ENCODE results near the gene IKBKG.
"Not testable (repeated sequence)": the region's sequence is repeated elsewhere in the genome, so short reads cannot be mapped to it uniquely, and the experiment has no call there.

The IKBKG gene

GRCh38 chrX:154558896-154559295 lies 11.5 kb downstream of the IKBKG start:
- DNase-seq (ENCODE audit: low spot score) = not testable (repeated sequence)

GRCh38 chrX:154560326-154560725 lies 12.9 kb downstream of the IKBKG start:
- DNase-seq (ENCODE audit: low spot score) = not testable (repeated sequence)

- DNase-seq (ENCODE audit: low spot score) = not testable (repeated sequence)
Measured at GRCh38 chrX:154562295-154562694, 14.9 kb downstream of the IKBKG start.

- DNase-seq (ENCODE audit: low spot score) = not testable (repeated sequence)
Measured at GRCh38 chrX:154570361-154570760, 22.9 kb downstream of the IKBKG start.

- not testable (repeated sequence) for DNase-seq (ENCODE audit: low spot score)
Measured at GRCh38 chrX:154573061-154573460, 25.6 kb downstream of the IKBKG start.

GRCh38 chrX:154575076-154575475 lies 27.7 kb downstream of the IKBKG start:
- DNase-seq (ENCODE audit: low spot score) = not testable (repeated sequence)

GRCh38 chrX:154582994-154583393 lies 35.6 kb downstream of the IKBKG start:
- not testable (repeated sequence) for DNase-seq (ENCODE audit: low spot score)

GRCh38 chrX:154584585-154585183 lies 37.3 kb downstream of the IKBKG start, which contains the start of gene CTAG1A:
CTAG1A (plus strand) TSS chrX:154585133; CDS start chrX:154585207, 74 bp downstream.
- DNase-seq (ENCODE audit: low spot score) = not testable (repeated sequence)

GRCh38 chrX:154590415-154590814 lies 43.0 kb downstream of the IKBKG start:
- not testable (repeated sequence) for DNase-seq (ENCODE audit: low spot score)

- no peak for DNase-seq (ENCODE audit: low spot score)
Measured at GRCh38 chrX:154592505-154592904, 45.1 kb downstream of the IKBKG start.

- DNase-seq (ENCODE audit: low spot score) = no peak
Measured at GRCh38 chrX:154593201-154593600, 45.8 kb downstream of the IKBKG start.

- no peak for DNase-seq (ENCODE audit: low spot score)
Measured at GRCh38 chrX:154594491-154594890, 47.1 kb downstream of the IKBKG start.

- DNase-seq (ENCODE audit: low spot score) = no peak
Measured at GRCh38 chrX:154595559-154596249, 48.3 kb downstream of the IKBKG start.

GRCh38 chrX:154596290-154596929 lies 49.0 kb downstream of the IKBKG start:
- no peak for DNase-seq (ENCODE audit: low spot score)

- no peak for DNase-seq (ENCODE audit: low spot score)
Measured at GRCh38 chrX:154597221-154597620, 49.8 kb downstream of the IKBKG start.

GRCh38 chrX:154598656-154599055 lies 51.2 kb downstream of the IKBKG start:
- DNase-seq (ENCODE audit: low spot score) = no peak

GRCh38 chrX:154599531-154599930 lies 52.1 kb downstream of the IKBKG start:
- DNase-seq (ENCODE audit: low spot score) = no peak

GRCh38 chrX:154600759-154601374 lies 53.4 kb downstream of the IKBKG start:
- no peak for DNase-seq (ENCODE audit: low spot score)

- no peak for DNase-seq (ENCODE audit: low spot score)
Measured at GRCh38 chrX:154602226-154602625, 54.8 kb downstream of the IKBKG start.

GRCh38 chrX:154602766-154603437 lies 55.5 kb downstream of the IKBKG start:
- no peak for DNase-seq (ENCODE audit: low spot score)

GRCh38 chrX:154603438-154604430 lies 56.3 kb downstream of the IKBKG start:
- DNase-seq (ENCODE audit: low spot score) = no peak
